ENCODE data around the gene PDE6G.

The PDE6G gene

DNA sequence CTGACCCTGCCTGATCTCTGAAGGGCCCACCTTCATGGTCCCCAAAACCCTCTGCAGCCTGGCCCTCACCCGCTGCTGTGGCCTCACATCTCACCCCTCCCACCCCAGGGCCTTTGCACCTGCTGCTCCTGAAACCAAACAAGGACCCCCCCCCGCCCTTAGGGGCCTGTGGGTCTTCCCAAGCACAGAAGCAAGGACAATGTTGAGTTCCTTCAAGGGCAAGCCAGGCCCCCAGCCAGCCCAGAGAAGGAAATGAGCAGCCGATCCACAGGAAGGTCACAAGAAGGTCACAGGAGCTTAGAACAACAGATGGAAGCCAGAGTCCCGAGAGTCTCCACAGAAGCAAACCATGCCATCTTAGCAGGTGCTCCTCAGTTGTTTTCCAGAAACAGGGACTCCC lies 493 bp upstream of the PDE6G start:
- DNase-seq, result peak; percentile 22 to 69

DNA sequence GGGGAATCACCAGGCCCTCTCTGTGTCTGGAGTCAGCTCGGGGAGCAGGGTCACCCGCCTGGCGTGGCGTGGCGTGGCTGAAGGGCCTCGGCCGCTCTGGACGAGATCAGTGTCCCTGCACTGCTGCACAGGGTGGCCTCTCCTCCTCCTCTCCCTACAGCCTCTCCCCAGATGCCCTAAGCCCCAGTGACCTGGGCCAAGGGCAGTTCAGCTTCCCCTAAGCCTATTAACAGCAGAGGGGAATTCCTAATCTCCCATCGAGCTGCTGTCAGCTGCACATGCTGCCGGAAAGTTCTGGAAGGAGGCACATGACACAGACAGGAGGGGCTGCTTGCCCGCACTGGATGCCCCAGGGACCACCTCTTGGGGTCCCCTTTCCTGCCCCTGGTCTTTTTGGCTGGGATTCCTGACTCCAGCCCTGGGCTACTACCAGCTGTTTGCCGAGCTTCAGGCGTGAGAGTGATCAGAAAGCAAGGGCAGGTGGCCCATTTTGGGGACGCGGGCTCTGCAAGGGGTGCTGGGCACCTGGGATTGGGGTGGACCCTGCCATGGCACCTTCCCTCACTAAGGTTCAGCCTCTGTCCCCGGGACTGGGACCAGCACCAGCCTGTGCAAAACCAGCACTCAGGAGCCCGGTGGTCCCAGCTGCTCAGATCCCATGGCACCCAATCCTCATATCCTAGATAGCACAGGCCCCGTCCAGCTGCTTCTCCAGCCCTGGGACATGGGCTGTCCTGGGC lies 794 bp downstream of the PDE6G start:
- peak; percentile 35 to 67 for DNase-seq

DNA sequence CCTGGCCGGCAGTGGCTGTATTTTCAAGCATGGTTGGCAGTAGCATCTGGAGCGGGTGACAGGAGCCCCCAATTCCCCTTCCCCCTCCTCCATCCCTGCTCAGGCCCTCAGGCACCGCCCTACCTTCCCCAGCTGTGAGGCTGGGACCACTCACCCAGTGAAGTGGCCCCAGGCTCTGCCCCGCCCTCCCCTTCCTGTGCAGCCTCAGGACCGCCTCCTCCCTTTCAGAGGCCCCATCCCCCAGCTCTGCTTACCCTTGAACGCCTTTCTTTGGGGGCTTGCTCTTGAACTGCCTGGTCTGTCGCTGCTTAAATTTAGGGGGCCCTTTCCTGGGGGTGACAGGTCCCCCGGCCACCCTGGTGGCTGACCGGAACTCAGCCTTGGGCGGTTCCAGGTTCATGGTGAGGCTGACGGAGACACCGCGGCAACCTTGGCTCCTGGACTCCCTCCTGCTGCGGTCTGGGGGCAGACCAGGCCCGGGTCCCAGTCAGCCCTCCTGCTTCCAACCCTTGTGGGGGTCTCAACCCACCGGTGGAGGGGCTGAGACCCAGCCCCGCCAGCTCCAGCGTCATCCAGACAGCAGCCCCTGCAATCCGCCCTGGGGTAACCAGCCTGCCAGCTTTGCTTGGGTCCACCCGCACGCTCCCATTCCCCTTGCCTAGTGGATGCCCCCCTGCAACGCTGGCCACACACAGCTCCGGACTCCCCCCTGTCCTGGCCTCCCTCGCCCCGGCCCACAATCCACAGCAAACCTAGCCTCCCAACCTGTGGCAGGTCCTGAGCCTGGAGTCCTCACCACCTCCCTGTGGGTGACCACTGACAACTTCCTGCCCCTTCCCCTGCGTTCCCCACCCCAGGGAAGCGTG lies 3.2 kb downstream of the PDE6G start:
- DNase-seq, result no peak

DNA sequence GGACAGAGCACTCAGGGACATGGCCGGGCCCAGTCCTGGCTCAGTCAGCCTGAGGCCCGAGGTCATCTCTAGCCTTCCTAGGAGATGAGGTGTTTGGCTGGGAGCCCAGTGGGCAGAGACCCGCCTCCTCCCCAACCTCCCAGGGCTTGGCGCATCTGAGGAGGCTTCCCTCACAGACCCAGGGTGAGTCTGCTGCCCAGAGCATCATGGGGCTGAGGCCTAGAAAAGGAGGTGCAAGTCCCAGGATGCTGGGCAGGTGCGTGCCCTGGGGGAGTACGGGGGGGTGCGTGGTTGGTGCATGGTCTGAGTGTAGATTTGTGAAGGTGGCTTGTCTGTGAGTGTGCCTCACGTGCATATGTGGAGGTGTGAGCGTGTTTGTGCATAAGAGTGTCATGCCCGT lies 4.7 kb downstream of the PDE6G start:
- no peak for DNase-seq

DNA sequence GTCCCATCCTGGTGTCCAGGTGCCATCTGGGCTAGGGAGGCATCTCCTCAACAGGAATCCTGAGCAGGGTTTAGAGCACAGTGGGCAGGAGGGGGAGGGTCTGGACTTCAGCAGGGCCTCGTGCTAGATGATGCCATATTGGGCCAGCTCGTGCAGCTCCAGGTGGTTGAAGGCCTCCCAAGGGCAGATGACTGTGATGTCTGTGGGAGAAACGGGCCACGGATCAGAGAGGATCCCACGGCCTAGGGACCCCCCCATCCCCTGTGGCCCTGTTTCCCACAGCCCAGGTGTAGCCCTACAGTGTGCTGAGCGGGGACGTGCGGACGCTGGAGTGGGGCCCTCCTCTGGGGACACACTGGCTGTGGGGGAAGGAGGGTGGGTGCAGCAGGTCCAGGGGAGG lies 5.4 kb downstream of the PDE6G start:
- no peak for DNase-seq

DNA sequence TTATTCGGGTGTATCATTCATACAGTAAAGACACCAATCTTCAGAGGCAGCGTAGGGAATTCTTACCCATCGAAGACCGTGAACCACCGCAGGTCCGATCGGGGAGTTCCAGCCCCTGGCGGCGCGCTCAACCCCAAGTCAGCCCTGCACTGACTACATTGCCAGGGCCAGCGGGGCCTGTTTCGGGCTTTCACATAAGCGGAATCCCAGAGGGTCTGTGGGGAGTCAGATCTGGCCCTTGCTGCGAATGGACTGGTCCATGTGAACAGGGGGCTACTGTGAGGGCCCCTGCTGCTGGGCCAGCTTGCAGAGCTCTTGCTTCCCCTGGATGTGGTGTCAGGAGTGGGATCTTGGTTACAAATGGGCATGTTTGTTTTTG lies 7.6 kb downstream of the PDE6G start:
- DNase-seq, result no peak

DNA sequence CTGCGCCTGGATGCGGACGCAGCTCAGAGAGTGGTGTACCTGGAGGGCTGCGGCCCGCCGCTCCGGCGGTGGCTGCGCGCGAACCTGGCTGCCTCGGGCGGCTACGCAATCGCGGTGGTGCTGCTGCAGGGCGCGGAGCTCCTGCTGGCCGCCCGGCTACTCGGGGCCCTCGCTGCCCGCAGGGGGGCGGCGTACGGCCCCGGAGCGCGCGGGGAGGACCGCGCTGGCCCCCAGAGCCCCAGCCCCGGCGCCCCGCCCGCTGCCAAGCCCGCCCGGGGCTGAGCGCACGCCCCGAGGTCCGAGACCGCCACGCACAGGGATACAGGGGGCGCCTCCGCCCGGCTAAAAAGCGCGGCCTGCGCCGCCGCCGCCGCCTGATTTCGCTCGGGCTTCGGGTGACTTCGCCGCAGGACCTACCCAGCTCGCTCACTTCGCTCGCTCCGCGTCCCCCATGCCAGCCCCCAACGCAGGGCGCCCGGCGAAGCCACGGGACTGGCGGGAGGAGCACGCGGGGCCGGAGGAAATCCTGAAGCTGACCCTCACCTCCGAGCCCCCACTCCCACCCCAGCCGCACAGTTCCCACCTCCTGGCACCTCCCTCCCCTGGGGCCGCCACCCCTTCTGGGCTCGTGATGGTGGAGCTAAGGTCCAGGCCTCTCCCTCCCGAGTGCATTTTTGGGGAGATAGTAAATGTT lies 8.2 kb downstream of the PDE6G start:
- no peak for DNase-seq

DNA sequence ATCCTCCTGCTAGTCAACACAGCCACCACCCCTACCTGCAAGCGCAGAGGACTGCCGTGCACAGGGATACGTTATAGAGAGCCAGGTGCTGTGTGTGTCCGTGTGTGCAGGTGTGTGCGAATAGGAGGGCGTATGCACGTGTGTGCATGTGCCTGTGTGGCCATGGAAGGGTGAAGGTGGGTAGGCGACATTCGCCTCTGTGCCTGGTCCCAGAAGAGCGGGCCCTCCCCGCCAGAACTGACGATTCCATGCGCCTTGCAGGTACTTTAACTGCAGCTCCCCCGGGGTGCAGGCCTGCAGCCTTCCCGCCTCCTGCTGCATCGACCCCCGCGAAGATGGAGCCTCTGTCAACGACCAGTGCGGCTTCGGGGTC lies 8.7 kb downstream of the PDE6G start:
- DNase-seq, result no peak

DNA sequence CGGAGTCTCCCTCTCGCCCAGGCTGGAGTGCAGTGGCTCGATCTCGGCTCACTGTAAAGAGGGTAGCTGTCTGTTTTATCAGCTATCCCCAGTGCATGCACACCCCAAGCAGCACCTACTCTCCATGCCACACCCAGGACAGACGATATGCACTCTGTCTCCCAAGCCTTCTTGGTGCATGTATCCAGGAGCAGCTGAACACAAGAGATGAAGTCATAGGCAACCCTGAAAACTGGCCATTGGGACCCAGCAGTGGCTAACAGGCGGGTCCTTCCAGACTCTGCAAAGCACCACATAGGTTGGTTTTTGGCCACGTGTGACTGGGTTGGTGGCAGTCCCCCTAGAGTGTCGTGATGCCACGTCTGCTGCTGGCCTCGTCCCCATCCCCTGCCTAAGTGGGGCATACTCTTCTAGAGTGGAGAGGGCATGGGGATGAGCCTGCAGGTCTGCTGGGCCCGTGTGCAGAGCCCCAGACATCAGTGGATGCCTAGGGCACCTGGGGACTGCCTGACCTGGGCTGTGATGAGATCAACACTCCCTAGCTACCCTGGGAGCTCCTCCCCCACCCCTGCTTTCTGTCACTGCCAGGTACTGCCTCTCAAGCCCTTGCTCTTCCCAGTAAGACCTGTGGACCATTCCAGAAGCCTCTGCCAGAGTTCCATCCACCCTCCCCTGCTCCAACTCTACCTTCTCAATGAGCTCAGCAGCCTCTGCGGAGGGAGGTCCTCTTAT lies 9.3 kb downstream of the PDE6G start:
- DNase-seq, result no peak

DNA sequence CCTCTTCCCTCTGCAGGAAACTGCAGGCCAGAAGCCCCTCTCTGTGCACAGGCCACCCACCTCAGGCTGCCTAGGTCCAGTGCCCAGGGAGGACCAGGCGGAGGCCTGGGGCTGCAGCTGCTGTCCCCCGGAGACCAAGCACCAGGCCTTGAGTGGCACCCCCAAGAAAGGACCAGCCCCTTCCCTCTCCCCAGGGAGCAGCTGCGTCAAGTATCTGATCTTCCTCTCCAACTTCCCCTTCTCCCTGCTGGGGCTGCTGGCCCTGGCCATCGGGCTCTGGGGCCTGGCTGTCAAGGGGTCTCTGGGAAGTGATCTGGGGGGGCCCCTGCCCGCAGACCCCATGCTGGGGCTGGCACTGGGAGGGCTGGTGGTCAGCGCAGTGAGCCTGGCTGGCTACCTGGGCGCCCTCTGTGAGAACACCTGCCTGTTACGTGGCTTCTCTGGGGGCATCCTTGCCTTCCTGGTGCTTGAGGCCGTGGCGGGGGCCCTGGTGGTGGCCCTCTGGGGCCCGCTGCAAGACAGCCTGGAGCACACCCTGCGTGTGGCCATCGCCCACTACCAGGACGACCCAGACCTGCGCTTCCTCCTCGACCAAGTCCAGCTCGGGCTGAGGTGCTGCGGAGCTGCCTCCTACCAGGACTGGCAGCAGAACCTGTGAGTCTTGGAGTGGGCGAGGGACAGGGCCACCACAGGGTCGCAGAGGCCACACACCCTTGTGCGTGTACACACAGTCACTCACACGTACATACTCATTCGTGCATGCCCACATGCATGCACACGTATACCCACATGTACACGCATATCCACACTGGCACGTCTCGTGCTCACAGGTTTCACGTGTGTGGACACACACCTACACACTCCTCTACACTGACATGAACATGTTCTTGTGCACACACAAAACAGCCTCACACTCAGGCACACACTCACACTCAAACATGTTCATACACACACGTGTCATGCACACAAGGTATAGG lies 11.1 kb downstream of the PDE6G start:
- DNase-seq, result no peak

DNA sequence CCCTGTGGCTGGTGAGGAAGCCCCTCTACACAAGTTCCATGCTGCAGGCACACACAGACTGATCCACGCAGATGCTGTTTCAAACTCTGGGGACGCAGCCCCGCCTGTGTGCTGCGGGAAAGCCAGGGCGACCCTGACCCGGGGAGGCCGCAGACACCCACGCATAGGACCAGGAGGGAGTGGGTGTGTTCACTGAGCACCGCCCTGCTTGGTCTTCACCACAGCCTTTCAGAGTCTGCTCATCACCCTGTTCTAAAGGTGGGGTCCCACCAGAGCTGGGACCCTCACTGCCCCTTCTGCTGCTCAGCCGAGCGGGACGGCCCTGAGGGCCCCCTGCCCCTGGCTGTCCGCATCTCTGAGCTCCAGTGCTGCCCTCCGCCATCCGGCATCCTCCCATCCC lies 11.8 kb downstream of the PDE6G start:
- no peak for DNase-seq

DNA sequence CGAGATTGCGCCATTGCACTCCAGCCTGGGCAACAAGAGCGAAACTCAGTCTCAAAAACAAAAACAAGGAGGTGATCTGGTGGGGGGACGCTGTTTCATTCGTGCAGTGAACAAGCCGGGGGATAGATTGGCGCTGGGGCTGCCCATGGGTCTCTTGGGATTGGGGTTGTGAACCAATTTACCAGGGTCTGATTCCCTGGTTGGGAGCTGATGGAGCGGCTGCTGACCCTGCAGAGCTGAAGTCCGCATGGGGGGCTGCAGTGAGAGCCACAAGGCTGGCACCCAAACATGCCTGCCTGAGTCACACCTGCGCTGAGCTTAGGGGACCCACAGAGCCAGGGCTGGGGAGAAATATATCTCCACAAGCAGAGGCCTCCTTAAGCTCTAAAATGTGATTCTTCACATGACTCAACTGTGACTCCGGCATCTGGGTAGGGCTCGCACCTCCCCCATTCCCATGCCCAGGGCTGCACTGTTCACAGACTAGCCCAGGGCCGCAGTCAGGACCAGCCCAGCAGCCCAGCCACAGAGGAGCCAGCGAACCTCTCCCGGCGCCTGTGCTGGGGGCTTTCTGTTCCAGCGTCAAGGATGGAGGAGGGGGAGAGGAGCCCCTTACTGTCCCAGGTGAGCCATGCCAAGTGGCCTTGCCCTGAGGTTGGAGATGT lies 14.4 kb downstream of the PDE6G start:
- DNase-seq, result no peak

DNA sequence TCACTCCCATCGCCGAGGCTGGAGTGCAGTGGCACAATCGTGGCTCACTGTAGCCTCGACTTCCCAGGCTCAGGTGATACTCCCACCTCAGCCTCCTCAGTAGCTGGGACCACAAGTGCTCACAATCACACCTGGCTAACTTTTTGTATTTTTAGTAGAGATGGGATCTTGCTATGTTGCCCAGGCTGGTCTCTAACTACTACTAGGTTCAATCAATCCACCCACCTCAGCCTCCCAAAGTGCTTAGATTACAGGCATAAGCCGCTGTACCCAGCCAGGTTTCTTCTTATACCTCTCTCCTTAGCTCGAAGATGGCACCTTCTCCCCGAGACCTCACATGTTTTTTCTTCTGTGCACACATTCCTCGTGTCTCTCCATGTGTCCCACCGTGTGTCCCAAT lies 16.3 kb downstream of the PDE6G start:
- DNase-seq, result no peak

DNA sequence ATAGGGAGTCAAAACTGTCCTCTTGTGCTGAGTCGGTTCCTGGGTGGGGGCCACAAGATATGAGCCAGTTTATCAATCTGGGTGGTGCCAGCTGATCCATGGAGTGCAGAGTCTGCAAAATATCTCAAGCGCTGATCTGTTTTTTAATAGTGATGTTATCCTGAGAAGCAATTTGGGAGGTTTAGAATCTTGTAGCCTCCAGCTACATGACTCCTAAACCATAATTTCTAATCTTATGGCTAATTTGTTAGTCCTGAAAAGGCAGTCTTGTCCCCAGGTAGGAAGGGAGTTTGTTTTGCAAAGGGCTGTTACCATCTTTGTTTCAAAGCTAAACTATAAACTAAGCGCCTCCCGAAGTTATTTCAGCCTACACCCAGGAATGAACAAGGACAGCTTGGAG lies 17.7 kb downstream of the PDE6G start:
- DNase-seq, result no peak

DNA sequence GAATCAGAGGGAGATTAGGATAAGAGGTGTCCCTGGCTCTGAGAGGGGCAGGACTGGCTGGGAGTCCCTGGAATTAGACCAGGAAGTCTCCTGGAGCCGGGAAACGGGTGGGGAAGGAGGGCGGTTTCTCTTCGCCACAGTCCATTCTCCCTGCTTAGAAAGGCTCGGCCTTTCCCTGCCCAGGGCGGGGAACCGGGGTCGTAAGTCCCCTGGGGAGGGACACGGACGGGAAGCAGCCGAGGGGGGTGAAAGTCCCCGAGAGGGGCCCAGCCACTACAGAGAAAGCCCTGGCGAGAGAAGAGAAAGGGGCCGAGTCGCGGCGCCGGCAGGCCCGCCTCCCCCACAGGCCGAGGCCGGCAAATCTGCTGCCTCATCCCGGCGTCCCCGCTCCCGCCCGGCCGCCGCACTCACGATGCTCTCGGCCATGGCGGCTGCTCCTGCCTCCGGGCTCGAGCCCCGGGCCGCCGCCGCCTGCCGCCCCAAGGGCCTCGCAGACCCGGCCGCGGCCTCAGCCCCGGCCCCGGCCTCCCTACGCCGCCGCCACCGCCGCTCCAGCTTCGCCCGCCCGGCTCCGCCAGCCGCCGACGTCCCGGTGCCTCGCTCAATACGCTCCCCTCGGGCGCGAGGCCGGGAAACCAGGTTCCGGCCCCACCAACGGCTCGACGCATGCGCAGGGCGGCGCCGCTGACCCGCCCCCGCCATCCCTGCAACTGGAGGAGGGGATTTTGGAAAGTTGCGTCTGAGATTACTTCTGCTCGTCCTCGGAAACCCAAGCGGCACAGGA lies 19.6 kb downstream of the PDE6G start, which contains the start of the genes NPLOC4 and TSPAN10:
Gene NPLOC4 (minus strand): TSS at position 608 of the 784 bp plus-strand sequence. CDS start 182 bp downstream, at position 426.
Gene TSPAN10 (plus strand): TSS at position 692 of the 784 bp plus-strand sequence. CDS start 5,217 bp downstream, outside the sequence.
- peak; percentile 90 to 92 for DNase-seq

DNA sequence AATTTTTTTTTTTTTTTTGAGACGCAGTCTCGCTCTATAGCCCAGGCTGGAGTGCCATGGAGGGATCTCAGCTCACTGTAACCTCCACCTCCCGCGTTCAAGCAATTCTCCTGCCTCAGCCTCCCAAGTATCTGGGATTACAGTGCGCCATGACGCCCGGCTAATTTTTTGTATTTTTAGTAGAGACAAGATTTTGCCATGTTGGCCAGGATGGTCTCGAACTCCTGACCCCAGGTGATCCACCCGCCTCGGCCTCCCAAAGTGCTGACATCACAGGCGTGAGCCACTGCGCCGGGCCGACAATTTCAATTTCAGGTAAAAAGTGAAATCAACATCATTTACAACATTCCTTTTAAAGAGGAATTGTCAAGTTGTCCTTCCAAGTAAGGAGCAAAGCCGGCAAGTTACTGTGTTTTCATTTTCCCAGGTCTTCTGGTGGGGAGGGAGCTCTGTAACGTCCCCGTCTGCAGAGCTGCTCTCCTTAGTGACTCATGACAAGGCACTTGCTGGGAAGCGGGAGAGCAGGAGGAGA lies 20.3 kb downstream of the PDE6G start:
- DNase-seq, result no peak

DNA sequence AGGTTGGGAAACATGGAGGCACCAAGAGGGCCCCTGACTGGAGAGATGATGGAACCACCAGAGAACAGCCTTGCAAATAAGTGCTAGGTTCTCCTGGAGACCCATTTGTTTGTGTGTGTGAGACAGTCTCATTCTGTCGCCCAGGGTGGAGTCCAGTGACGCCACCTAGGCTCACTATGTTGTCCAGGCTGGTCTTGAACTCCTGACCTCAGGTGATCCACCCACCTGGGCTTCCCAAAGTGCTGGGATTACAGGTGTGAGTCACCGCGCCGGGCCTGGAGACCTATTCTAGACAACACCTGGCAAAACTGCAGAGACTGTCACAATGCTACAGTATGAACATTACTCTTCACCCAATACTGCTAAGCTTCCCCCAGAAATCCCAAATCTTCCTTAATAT lies 20.9 kb downstream of the PDE6G start:
- no peak for DNase-seq

DNA sequence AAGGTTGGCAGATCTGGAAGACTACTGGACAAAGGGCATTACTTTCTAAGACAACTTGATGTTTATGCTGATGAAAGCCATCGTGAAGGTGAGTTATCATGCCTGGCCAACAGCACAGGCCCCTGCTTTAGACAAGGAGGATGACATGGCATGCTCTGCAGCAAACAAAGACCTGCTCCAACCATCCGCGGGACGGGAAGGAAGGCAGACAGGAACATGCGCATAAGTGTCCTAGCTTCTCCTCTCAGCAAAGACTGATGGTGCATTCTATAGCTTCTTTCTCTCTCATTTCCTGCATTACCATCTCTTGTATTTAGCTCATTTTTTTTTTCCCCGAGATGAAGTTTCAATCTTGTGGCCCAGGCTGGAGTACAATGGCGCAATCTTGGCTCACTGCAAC lies 24.9 kb downstream of the PDE6G start:
- DNase-seq, result no peak

DNA sequence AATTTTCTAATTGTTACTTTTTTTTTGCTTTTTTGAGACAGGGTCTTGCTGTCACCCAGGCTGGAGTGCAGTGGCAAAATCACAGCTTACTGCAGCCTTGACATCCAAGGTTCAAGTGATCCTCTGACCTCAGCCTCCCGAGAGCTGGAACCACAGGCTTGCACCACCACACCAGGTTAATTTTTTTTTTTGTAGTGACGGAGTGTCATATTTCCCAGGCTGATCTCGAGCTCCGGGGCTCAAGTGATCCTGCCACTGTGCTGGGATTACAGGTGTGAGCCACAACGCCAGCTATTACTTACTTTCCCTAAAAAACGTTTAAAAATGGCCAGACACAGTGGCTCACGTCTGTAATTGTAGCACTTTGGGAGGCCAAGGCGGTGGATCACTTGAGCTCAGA lies 26.1 kb downstream of the PDE6G start:
- no peak for DNase-seq
